Activated CD4-positive, alpha-beta T cell treated with anti-CD3 and anti-CD28 coated beads, Interleukin-10, Interleukin-2, amounts not matched to agents 100 ng/mL and 50 ng/mL, durations not matched to agents 16 hours and 8 hours (primary cell): ENCODE results near the gene MASP1.

Experiments
- DNase-seq: peaks from one replicate; pipeline ENCODE4 v3.0.0-alpha.2; 2020

Gene MASP1

GRCh38 chr3:187292631-187293515, 1.3 kb upstream of the MASP1 start:
- peak; percentile 53 for DNase-seq

GRCh38 chr3:187292181-187292580, 644 bp upstream of the MASP1 start:
- DNase-seq, result no peak

- DNase-seq, result no peak
These were observed 481 bp downstream of the MASP1 start for GRCh38 chr3:187291001-187291511.

- DNase-seq, result no peak
These were observed 1.0 kb downstream of the MASP1 start for GRCh38 chr3:187290503-187290902.

GRCh38 chr3:187288855-187289605, 2.5 kb downstream of the MASP1 start:
- no peak for DNase-seq

- no peak for DNase-seq
These were observed 3.2 kb downstream of the MASP1 start for GRCh38 chr3:187288131-187288854.

- DNase-seq, result no peak
These were observed 4.3 kb downstream of the MASP1 start for GRCh38 chr3:187287256-187287655.

- DNase-seq, result no peak
These were observed 5.0 kb downstream of the MASP1 start for GRCh38 chr3:187286467-187287059.

- DNase-seq, result no peak
These were observed 10.3 kb downstream of the MASP1 start for GRCh38 chr3:187281191-187281714.

- no peak for DNase-seq
These were observed 10.9 kb downstream of the MASP1 start for GRCh38 chr3:187280644-187281043.

GRCh38 chr3:187277129-187277462, 14.4 kb downstream of the MASP1 start:
- DNase-seq, result no peak

GRCh38 chr3:187276397-187277128, 15.0 kb downstream of the MASP1 start:
- DNase-seq, result no peak

- DNase-seq, result no peak
These were observed 16.6 kb downstream of the MASP1 start for GRCh38 chr3:187274977-187275338.

GRCh38 chr3:187274315-187274976, 17.1 kb downstream of the MASP1 start:
- DNase-seq, result no peak

GRCh38 chr3:187271582-187271981, 20.0 kb downstream of the MASP1 start:
- no peak for DNase-seq

- no peak for DNase-seq
These were observed 22.1 kb downstream of the MASP1 start for GRCh38 chr3:187269486-187269885.

- DNase-seq, result no peak
These were observed 24.2 kb downstream of the MASP1 start for GRCh38 chr3:187267306-187267705.

GRCh38 chr3:187266691-187267090, 24.8 kb downstream of the MASP1 start:
- DNase-seq, result no peak

GRCh38 chr3:187265461-187265955, 26.0 kb downstream of the MASP1 start:
- no peak for DNase-seq

- DNase-seq, result no peak
These were observed 26.6 kb downstream of the MASP1 start for GRCh38 chr3:187264911-187265310.

GRCh38 chr3:187264021-187264420, 27.5 kb downstream of the MASP1 start:
- no peak for DNase-seq
